H9 (cell line): ENCODE measurements around the gene MALT1. TPM values are rescaled to one million over a fixed set of nuclear protein-coding genes. Genes with fewer than 3 reads are reported as not detected.
"Not testable (repeated sequence)": the region's sequence is repeated elsewhere in the genome, so short reads cannot be mapped to it uniquely, and the experiment has no call there.

Experiments used
- DNase-seq: peaks from one replicate; pipeline ENCODE4 v3.0.0-alpha.2; 2017
- H2AFZ ChIP-seq: one replicate; pipeline ENCODE4 v1.6.1; 2013; ENCODE audit warnings: mild to moderate bottlenecking, low read length, control low read depth, moderate library complexity
- H2AK5ac ChIP-seq: 2 replicates; pipeline ENCODE4 v1.6.1; 2013; ENCODE audit warnings: low read length, control low read depth, mixed read lengths; ENCODE audit not compliant: insufficient read length
- H2BK120ac ChIP-seq: one replicate; pipeline ENCODE4 v1.6.1; 2013; ENCODE audit warnings: low read depth, mild to moderate bottlenecking, low read length, control low read depth, inconsistent platforms; ENCODE audit not compliant: poor library complexity, severe bottlenecking
- H2BK12ac ChIP-seq: 2 replicates; pipeline ENCODE4 v1.6.1; 2013; ENCODE audit warnings: low read length, control low read depth, mixed read lengths, low read depth; ENCODE audit not compliant: insufficient read length
- H2BK15ac ChIP-seq: 2 replicates; pipeline ENCODE4 v1.6.1; 2013; ENCODE audit warnings: low read depth, low read length, control low read depth
- H2BK20ac ChIP-seq: one replicate; pipeline ENCODE4 v1.6.1; 2013; ENCODE audit warnings: low read depth, mild to moderate bottlenecking, low read length, control low read depth, inconsistent platforms; ENCODE audit not compliant: poor library complexity, severe bottlenecking
- H2BK5ac ChIP-seq: 2 replicates; pipeline ENCODE4 v1.6.1; 2013; ENCODE audit warnings: low read length, control low read depth, mixed read lengths; ENCODE audit not compliant: insufficient read length
- H3K14ac ChIP-seq: 2 replicates; pipeline ENCODE4 v1.6.1; 2013; ENCODE audit warnings: low read length, control low read depth; ENCODE audit not compliant: insufficient read depth
- H3K18ac ChIP-seq: 2 replicates; pipeline ENCODE4 v1.6.1; 2013; ENCODE audit warnings: low read depth, mild to moderate bottlenecking, mixed read lengths, low read length, control low read depth; ENCODE audit not compliant: insufficient read length
- H3K23ac ChIP-seq: 2 replicates; pipeline ENCODE4 v1.6.1; 2013; ENCODE audit warnings: low read length, control low read depth, mixed read lengths, low read depth; ENCODE audit not compliant: insufficient read length
- H3K23me2 ChIP-seq: 2 replicates; pipeline ENCODE4 v1.6.1; 2013; ENCODE audit warnings: low read depth, mild to moderate bottlenecking, mixed read lengths, low read length, control low read depth; ENCODE audit not compliant: insufficient read length, poor library complexity, severe bottlenecking
- H3K27ac ChIP-seq: 2 replicates; pipeline ENCODE4 v1.5.1; 2013; ENCODE audit warnings: low read length, control low read depth, mixed read lengths, low read depth; ENCODE audit not compliant: insufficient read length
- H3K27me3 ChIP-seq: 2 replicates; pipeline ENCODE4 v1.6.1; 2013; ENCODE audit warnings: low read length, control low read depth, inconsistent platforms; ENCODE audit not compliant: insufficient read depth
- H3K4ac ChIP-seq: 2 replicates; pipeline ENCODE4 v1.6.1; 2013; ENCODE audit warnings: low read depth, mild to moderate bottlenecking, control low read depth, inconsistent platforms, low read length, moderate library complexity
- H3K4me1 ChIP-seq: 2 replicates; pipeline ENCODE4 v1.6.1; 2013; ENCODE audit warnings: low read length, control low read depth, inconsistent platforms; ENCODE audit not compliant: insufficient read depth
- H3K4me2 ChIP-seq: 2 replicates; pipeline ENCODE4 v1.6.1; 2013; ENCODE audit warnings: low read length, control low read depth, mixed read lengths; ENCODE audit not compliant: insufficient read length, insufficient read depth
- H3K56ac ChIP-seq: 2 replicates; pipeline ENCODE4 v1.6.1; 2013; ENCODE audit warnings: low read depth, mild to moderate bottlenecking, mixed read lengths, low read length, control low read depth; ENCODE audit not compliant: insufficient read length
- H3K79me1 ChIP-seq: 2 replicates; pipeline ENCODE4 v1.6.1; 2013; ENCODE audit warnings: low read depth, mild to moderate bottlenecking, moderate library complexity, low read length, control low read depth, inconsistent platforms; ENCODE audit not compliant: insufficient read depth, poor library complexity, severe bottlenecking
- H3K79me2 ChIP-seq: 2 replicates; pipeline ENCODE4 v1.6.1; 2013; ENCODE audit warnings: low read length, control low read depth, inconsistent platforms; ENCODE audit not compliant: insufficient read depth
- H3K9ac ChIP-seq: 2 replicates; pipeline ENCODE4 v1.6.1; 2013; ENCODE audit warnings: low read length, control low read depth, mixed read lengths; ENCODE audit not compliant: insufficient read length; ENCODE audit errors: extremely low read depth
- H3K9me3 ChIP-seq: one replicate; pipeline ENCODE4 v1.6.1; 2013; ENCODE audit warnings: low read depth, low read length, inconsistent platforms; ENCODE audit not compliant: control insufficient read depth
- H3T11ph ChIP-seq: one replicate; pipeline ENCODE4 v1.6.1; 2013; ENCODE audit warnings: mild to moderate bottlenecking, low read length, control low read depth, inconsistent platforms
- H4K20me1 ChIP-seq: one replicate; pipeline ENCODE4 v1.6.1; 2013; ENCODE audit not compliant: control insufficient read depth, insufficient read length, insufficient read depth
- H4K5ac ChIP-seq: 2 replicates; pipeline ENCODE4 v1.6.1; 2013; ENCODE audit warnings: low read depth, mild to moderate bottlenecking, mixed read lengths, low read length, control low read depth; ENCODE audit not compliant: insufficient read length
- H4K8ac ChIP-seq: replicated peaks from 2 replicates; pipeline ENCODE4 v1.6.1; 2013; ENCODE audit warnings: low read length, control low read depth, mixed read lengths, low read depth; ENCODE audit not compliant: insufficient read length
- H4K91ac ChIP-seq: 2 replicates; pipeline ENCODE4 v1.6.1; 2013; ENCODE audit warnings: low read depth, mild to moderate bottlenecking, moderate library complexity, mixed read lengths, low read length, control low read depth; ENCODE audit not compliant: insufficient read length
- H3K27ac Mint-ChIP-seq, 3 experiments: 2 replicates in 2 of 3; 3 replicates in 1 of 3; pipeline ENCODE4 v1.8.0; 2020 to 2021; ENCODE audit warnings: mixed read lengths in 3 of 3, mild to moderate bottlenecking in 1 of 3, moderate library complexity in 1 of 3
- H3K27me3 Mint-ChIP-seq: 2 replicates; pipeline ENCODE4 v1.8.0; 2021; ENCODE audit warnings: low read depth, mild to moderate bottlenecking, moderate library complexity, mixed read lengths
- H3K36me3 Mint-ChIP-seq, 3 experiments: 2 replicates in 2 of 3; 3 replicates in 1 of 3; pipeline ENCODE4 v1.8.0; 2020 to 2021; ENCODE audit warnings: low read depth in 3 of 3, mixed read lengths in 3 of 3; ENCODE audit not compliant: insufficient read depth in 1 of 3
- H3K4me1 Mint-ChIP-seq, 2 experiments: 2 replicates each; pipeline ENCODE4 v1.8.0; 2020; ENCODE audit warnings: mixed read lengths in 2 of 2
- H3K4me3 Mint-ChIP-seq, 2 experiments: 2 replicates in 1 of 2; 3 replicates in 1 of 2; pipeline ENCODE4 v1.8.0; 2020 to 2021; ENCODE audit warnings: mild to moderate bottlenecking in 2 of 2, mixed read lengths in 2 of 2, moderate library complexity in 1 of 2
- H3K9me3 Mint-ChIP-seq, 2 experiments: 2 replicates in 1 of 2; 3 replicates in 1 of 2; pipeline ENCODE4 v1.8.0; 2020; ENCODE audit warnings: mild to moderate bottlenecking in 2 of 2, mixed read lengths in 2 of 2, moderate library complexity in 1 of 2
- WGBS: extraction: QIAGEN DNeasy Blood & Tissue Kit; methylation state at CpG from one replicate; pipeline ENCODE4 v1.1.7; 2013; ENCODE audit warnings: missing lambda C conversion rate, low lambda C conversion rate, mixed read lengths; ENCODE audit not compliant: insufficient read length; ENCODE audit errors: extremely low coverage; 5-methylcytosine and 5-hydroxymethylcytosine counted together
- total RNA-seq: library from RNA; stranded (reverse); gene quantifications from 2 replicates; pipeline ENCODE4 v1.2.1, GENCODE V29; 2021

MALT1 gene
- total RNA-seq, 1 experiment from 2014 or later: 18.1 TPM

DNA sequence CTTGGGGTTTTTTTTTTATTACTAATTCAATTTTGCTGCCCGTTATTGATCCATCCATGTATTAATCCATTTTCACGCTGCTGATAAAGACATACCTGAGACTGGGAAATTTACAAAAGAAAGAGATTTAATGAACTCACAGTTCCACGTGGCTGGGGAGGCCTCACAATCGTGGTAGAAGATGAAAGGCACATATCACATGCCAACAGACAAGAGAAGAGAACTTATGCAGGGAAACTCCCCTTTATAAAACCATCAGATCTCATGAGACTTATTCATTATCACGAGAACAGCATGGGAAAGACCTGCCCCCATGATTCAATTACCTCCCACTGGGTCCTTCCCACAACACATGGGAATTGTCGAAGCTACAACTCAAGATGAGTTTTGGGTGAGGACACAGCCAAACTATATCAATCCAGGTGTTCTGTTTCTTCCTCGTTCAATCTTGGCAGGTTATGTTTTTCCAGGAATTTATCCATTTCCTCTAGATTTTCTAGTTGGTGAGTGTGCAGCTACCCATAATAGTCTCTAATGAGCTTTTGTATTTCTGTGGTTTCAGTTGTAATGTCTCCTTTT is 18.0 kb upstream of the MALT1 start:
- H2BK20ac ChIP-seq, H3K4me1 Mint-ChIP-seq, H3K27ac ChIP-seq, H2AFZ ChIP-seq, H3K27ac Mint-ChIP-seq, H3K4me1 ChIP-seq, H3K14ac ChIP-seq, H3K23ac ChIP-seq, H3K79me2 ChIP-seq, H4K91ac ChIP-seq, H2BK12ac ChIP-seq, H3K4ac ChIP-seq, DNase-seq, H3K27me3 ChIP-seq, H3K56ac ChIP-seq, H3K4me3 Mint-ChIP-seq, H2BK15ac ChIP-seq, H4K20me1 ChIP-seq, H3K9me3 Mint-ChIP-seq, H2BK120ac ChIP-seq, H4K8ac ChIP-seq, H3K9me3 ChIP-seq, H3K36me3 Mint-ChIP-seq, H3K79me1 ChIP-seq, H2AK5ac ChIP-seq, H2BK5ac ChIP-seq, H3K23me2 ChIP-seq, H3K9ac ChIP-seq, H3K4me2 ChIP-seq, H3K27me3 Mint-ChIP-seq, H3T11ph ChIP-seq, H4K5ac ChIP-seq, H3K18ac ChIP-seq: not testable (repeated sequence)
- WGBS: no CpG with 5 or more reads among the region's 7 CpGs
